C1 segment of cervical spinal cord (tissue), 14 donors: ENCODE measurements around the gene PRKCH.
A peak's percentile ranks its signal among the peaks of the same experiment; 100 is the strongest.
"Not testable (repeated sequence)": the region's sequence is repeated elsewhere in the genome, so short reads cannot be mapped to it uniquely, and the experiment has no call there.

Source experiments
- DNase-seq, 14 donors: peaks; one replicate each; lab custom pipeline; 2025; lab: John Stamatoyannopoulos, UW

PRKCH gene

GRCh38 chr14:61308198-61308597, 13.2 kb upstream of the PRKCH start:
- no peak for DNase-seq

GRCh38 chr14:61308701-61309100, 12.7 kb upstream of the PRKCH start:
- not testable (repeated sequence) for DNase-seq

- no peak for DNase-seq
These were observed 6.1 kb upstream of the PRKCH start for GRCh38 chr14:61315313-61315712.

GRCh38 chr14:61319086-61319485, 2.3 kb upstream of the PRKCH start:
- DNase-seq: no peak

GRCh38 chr14:61319706-61320105, 1.7 kb upstream of the PRKCH start:
- no peak for DNase-seq

GRCh38 chr14:61320170-61320569, 1.2 kb upstream of the PRKCH start:
- not testable (repeated sequence) for DNase-seq

GRCh38 chr14:61320806-61321384, 484 bp upstream of the PRKCH start:
- no peak for DNase-seq

GRCh38 chr14:61322011-61322798, 826 bp downstream of the PRKCH start:
- DNase-seq: no peak

GRCh38 chr14:61322799-61323290, 1.5 kb downstream of the PRKCH start:
- DNase-seq: no peak

GRCh38 chr14:61323970-61324369, 2.6 kb downstream of the PRKCH start:
- no peak for DNase-seq

GRCh38 chr14:61325166-61325565, 3.8 kb downstream of the PRKCH start:
- no peak for DNase-seq

- DNase-seq: no peak
These were observed 4.8 kb downstream of the PRKCH start for GRCh38 chr14:61326146-61326545.

- peak in 1 of 14 donors; percentile 12 for DNase-seq
These were observed 5.5 kb downstream of the PRKCH start for GRCh38 chr14:61326847-61327246.

- no peak for DNase-seq
These were observed 7.4 kb downstream of the PRKCH start for GRCh38 chr14:61328626-61329262.

- peak in 1 of 14 donors; percentile 16 for DNase-seq
These were observed 8.2 kb downstream of the PRKCH start for GRCh38 chr14:61329478-61330051.

GRCh38 chr14:61330511-61330910, 9.1 kb downstream of the PRKCH start:
- DNase-seq: no peak

GRCh38 chr14:61331992-61332657, 10.7 kb downstream of the PRKCH start:
- no peak for DNase-seq

GRCh38 chr14:61332658-61333029, 11.3 kb downstream of the PRKCH start:
- DNase-seq: no peak

GRCh38 chr14:61333087-61333486, 11.7 kb downstream of the PRKCH start:
- no peak for DNase-seq

- no peak for DNase-seq
These were observed 12.9 kb downstream of the PRKCH start for GRCh38 chr14:61334197-61334701.

- no peak for DNase-seq
These were observed 13.7 kb downstream of the PRKCH start for GRCh38 chr14:61335049-61335448.
